ENCODE results near the gene NMT1.
A peak's percentile ranks its signal among the peaks of the same experiment; 100 is the strongest.
"Not testable (repeated sequence)": the region's sequence is repeated elsewhere in the genome, so short reads cannot be mapped to it uniquely, and the experiment has no call there.

NMT1 gene

DNA sequence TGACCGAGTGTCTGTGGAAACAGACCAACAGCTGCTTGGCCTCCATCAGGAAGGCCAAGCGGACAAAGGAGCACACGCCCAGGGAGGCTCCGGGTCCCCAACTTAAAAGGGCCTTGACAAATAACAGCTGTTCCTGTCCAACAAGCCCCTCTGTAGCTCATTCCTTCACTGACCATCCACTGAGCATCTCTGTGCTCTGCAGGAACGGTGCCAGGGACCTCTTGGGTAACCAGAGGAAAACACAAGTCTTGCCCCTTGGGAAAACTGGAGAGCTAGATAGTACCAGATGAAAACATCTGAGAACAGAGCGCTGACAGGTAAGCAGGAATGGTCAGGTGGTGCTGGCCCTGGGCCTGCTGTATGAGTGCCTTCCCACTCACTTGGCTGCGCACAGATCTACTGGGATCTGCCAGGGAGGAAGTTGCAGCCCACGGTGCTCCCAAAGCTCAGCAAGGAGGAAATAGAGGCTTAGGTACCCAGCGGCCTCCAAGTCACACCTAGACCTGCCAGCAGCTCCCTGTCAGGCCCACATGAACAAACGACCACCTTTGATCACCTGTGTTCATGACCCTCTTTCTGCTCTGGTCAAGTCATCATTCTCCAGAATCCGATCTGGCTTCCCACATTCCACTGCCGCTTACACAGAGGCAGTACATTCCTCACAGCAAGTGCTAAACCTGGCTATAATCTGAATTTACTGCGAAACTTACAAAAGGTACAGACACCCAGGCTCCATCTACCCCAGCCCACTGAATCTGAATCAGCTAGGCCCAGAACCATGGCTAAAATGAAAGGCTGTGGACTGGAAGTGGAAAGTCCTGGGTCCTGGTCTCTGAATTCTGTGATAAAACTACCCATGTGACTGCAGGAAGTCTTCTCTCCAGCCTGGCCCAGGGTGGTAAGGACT is 22.1 kb upstream of the NMT1 start:
- no peak for DNase-seq

DNA sequence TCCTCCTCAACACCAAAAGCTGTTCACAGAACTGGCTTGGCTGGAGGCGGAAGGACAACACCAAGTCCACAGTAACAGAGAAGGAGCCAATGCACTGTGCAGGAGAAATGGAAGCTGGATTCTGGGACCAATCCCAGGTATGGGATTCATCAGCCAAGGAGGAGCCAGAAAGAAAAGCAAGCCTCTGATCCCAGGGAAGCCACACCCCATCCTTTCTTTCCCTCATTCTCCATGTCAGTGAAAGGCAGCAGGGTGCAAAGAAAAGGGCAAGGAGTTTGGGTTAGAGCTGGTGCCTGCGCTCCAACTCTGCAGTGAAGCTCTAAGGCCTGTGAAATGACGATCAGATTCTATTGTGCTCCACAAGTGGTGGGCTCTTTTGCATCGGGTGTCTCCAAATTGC is 20.7 kb upstream of the NMT1 start:
- no peak for DNase-seq

- no peak for DNase-seq
Observed at GRCh38 chr17:45042346-45043120, 18.6 kb upstream of the NMT1 start.

DNA sequence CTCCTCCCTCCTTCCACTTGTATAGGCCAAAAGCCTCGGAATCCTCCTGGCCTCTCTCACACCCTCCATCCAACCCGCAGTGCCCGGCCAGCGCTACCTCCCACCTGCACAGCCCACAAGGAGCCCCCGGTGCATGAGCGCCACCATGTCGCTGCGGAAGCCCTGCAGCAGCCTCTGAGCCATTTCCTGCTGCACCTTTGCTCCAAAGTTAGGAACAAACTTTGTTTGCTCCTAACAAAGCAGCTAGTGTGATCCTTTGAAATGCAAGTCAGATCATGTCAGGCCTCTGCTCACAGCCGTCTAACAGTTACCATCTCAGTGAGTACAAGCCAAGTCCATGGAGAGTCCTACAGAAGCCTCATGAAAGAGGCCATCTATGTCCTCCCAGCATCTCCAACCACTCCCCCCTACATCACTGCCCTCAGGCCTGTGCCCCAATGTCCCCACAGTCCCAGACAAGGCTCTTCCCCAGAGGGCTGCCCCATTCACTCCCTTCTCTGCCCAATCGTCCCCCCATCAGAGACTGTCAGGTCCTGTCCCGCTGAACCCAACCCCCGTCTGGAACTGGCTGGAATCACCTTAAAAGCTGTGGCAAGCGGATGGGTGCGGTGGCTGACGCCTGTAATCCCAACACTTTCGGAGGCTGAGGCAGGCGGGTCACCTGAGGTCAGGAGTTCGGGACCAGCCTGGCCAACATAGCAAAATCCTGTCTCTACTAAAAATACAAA is 17.1 kb upstream of the NMT1 start:
- no peak for DNase-seq

GRCh38 chr17:45046537-45047125 is 14.5 kb upstream of the NMT1 start:
- DNase-seq = no peak

- no peak for DNase-seq
Observed at GRCh38 chr17:45048795-45049563, 12.1 kb upstream of the NMT1 start.

- DNase-seq = no peak
Observed at GRCh38 chr17:45050481-45051059, 10.5 kb upstream of the NMT1 start.

DNA sequence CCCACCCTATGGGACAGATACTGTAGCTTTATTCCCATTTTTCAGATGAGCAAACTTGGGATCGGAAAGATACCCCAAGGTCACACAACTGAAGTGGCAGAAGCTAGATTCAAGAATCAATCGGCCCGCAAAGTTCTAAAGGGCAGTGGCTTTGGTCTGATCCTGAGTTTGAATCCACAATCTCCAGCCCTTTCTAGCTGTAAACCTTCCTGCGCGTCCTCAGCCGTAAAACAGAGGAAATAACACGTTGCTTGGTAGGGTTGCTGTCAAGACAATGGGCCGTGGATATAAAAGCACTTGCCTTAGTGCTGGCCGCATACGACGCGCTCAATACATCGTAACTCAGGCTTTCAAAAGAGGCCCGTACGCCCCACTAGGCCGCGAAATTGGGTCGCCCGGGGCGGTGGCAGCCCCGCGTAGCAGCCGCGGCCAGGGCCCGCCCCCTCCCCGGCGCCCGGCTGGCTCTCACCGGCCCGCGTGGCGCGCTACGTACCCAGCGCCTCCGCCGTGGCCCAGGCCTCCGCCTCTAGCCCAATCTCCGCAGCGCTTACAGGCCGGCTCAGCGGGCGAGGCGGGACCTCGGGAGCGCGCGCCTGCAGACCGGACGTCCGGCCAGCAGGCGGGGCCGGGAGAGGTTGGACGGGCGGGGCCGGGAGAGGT is 9.9 kb upstream of the NMT1 start, which contains the start of gene DCAKD:
DCAKD (minus strand) TSS at position 573 of the 660 bp plus-strand sequence. CDS start 16,747 bp downstream, outside the sequence.
- DNase-seq = peak; percentile 89

GRCh38 chr17:45051720-45052051 is 9.4 kb upstream of the NMT1 start:
- not testable (repeated sequence) for DNase-seq

- peak; percentile 20 for DNase-seq
Observed at GRCh38 chr17:45052052-45052772, 8.9 kb upstream of the NMT1 start.

GRCh38 chr17:45060382-45060796 is 728 bp upstream of the NMT1 start:
- no peak for DNase-seq

- no peak for DNase-seq
Observed at GRCh38 chr17:45061606-45062205, 589 bp downstream of the NMT1 start.

- no peak for DNase-seq
Observed at GRCh38 chr17:45063198-45063597, 2.1 kb downstream of the NMT1 start.

DNA sequence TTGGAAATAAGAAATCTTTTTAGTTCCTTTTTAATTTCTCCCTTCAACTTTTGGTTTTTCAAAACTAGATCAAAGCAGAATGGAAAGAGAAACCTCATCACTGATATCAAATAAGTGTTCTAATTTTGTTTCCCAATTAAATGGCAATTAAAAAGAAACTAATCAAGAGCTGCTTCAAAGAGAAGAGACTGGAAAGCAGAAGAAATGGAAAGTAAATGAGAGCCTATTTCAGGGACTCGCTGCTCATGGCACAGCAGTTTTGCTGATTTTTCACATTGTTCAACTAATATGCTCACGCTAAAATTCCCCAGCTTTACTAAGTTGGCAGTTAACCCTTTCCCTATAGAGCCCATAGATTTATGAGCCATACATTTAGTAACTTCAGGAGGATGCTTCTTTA is 6.5 kb downstream of the NMT1 start:
- DNase-seq = no peak

DNA sequence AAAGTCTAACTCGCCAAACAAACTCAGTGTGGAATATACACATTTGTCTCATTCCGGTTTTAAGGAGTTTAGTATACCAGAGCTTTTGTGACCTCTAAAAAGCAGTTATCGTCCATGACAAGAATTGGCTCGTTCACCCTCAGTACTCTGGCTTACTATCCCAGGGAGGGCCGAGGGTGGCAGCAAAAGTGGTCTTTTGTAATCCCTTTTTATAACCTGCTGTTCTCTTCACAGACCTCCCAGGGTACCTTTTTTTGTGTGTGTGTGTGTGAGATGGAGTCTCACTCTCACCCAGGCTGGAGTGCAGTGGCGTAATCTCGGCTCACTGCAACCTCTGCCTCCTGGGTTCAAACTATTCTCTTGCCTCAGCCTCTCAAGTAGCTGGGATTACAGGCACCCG is 8.9 kb downstream of the NMT1 start:
- no peak for DNase-seq

GRCh38 chr17:45070809-45071208 is 9.7 kb downstream of the NMT1 start:
- DNase-seq = no peak

GRCh38 chr17:45073414-45074070 is 12.4 kb downstream of the NMT1 start:
- no peak for DNase-seq

GRCh38 chr17:45077643-45078042 is 16.5 kb downstream of the NMT1 start:
- DNase-seq = no peak

DNA sequence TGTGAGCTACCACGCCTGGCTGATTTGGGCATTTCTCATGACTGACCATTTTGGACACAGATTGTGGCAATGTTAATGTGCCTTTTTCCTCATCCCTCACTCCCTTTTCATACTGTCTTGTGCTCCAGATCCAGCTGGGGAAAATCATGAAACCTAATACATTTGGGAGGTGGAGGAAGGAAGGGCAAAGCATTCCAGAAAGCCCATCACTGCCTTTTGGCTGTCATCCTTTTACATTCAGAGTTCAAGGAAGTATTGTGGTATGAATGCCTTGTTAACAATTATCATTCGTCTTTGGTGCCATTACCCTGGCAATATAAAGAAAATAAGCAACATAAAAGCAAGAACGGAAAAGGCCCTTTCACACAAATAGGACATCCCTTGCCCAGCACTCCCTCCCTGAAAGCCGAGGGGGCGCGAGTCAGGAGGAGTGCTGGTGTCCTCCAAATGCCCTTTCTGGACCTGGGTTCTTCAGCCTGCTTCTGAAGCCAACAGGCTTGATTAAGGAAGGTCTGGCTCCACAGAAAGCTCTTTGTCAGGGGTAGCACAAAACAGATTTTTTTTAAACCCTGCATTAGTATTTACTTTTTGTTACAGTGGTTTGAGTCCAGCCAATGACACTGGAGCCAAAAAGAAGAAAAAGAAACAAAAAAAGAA is 20.1 kb downstream of the NMT1 start:
- no peak for DNase-seq
